Activated naive CD4-positive, alpha-beta T cell treated with anti-CD3 and anti-CD28 coated beads, Interleukin-2, amount 50 U/mL, for 24 hours (primary cell): ENCODE measurements around the gene FEM1A.
"Not testable (repeated sequence)": the region's sequence is repeated elsewhere in the genome, so short reads cannot be mapped to it uniquely, and the experiment has no call there.

Experiments
- H3K27ac Mint-ChIP-seq: one replicate; pipeline ENCODE4 v1.8.0; 2021; ENCODE audit warnings: mild to moderate bottlenecking, mixed read lengths
- H3K27me3 Mint-ChIP-seq: one replicate; pipeline ENCODE4 v1.8.0; 2021; ENCODE audit warnings: mixed read lengths
- H3K36me3 Mint-ChIP-seq: one replicate; pipeline ENCODE4 v1.8.0; 2021; ENCODE audit warnings: mixed read lengths
- H3K4me1 Mint-ChIP-seq: one replicate; pipeline ENCODE4 v1.8.0; 2021; ENCODE audit warnings: mixed read lengths
- H3K4me3 Mint-ChIP-seq: one replicate; pipeline ENCODE4 v1.8.0; 2021; ENCODE audit warnings: mild to moderate bottlenecking, mixed read lengths
- H3K9me3 Mint-ChIP-seq: one replicate; pipeline ENCODE4 v1.8.0; 2021; ENCODE audit warnings: mixed read lengths

FEM1A gene

DNA sequence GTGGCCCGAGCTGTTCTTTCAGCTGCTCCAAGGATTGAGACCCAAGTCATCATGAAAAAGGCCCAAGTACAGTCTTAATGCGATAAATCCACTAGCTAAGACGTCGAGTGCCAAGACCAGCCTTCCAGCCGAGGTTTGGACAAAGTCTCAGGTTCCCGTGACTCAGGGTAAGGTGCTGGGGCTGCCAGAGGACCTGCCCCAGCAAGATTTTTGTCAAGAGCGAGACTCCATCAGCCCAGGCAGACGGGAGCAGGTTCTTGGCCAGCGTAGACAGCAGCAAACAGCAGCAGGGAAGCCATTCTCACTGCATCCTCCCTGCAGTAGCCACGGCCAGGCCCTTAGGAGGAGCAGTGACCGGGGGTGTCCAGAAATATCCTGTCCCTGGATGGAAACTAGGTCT is 3.4 kb downstream of the FEM1A start:
- Mint-ChIP-seq H3K36me3 (peaks cover 5% of the 10 kb centered on the region), H3K9me3 (no peaks in the 10 kb centered on the region), H3K27me3 (no peaks in the 10 kb centered on the region), H3K4me1 (peaks cover 33% of the 10 kb centered on the region), H3K27ac (no peak overlapping the region), H3K4me3 (peak overlapping the region; percentile 60)

DNA sequence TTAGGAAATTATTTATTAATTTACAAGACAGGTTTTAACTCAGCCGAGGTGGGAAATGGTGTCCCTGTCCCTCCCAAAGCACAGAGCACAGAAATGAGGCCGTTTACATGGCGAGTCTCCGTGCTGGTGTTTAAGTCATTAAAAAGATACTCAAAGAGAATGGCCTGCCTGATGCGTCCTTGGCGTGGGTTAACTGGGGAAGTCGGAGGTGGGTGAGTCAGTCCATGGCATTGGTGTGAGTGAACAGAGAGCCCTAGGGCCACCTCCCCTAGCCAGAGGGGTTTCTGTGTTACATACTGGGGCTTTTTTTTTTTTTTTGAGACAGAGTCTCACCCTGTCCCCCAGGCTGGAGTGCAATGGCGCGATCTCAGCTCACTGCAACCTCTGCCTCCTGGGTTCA is 3.9 kb downstream of the FEM1A start:
- Mint-ChIP-seq H3K27ac (peak overlapping the region; percentile 14), H3K4me1 (peaks cover 33% of the 10 kb centered on the region), H3K27me3 (no peaks in the 10 kb centered on the region), H3K4me3 (peak overlapping the region; percentile 55), H3K9me3 (no peaks in the 10 kb centered on the region), H3K36me3 (peaks cover 5% of the 10 kb centered on the region)

GRCh38 chr19:4800591-4801081 is 9.1 kb downstream of the FEM1A start:
- no peaks in the 10 kb centered on the region for H3K27me3 Mint-ChIP-seq
- peaks cover 4% of the 10 kb centered on the region for H3K36me3 Mint-ChIP-seq
- no peaks in the 10 kb centered on the region for H3K9me3 Mint-ChIP-seq
- no peak overlapping the region for H3K4me3 Mint-ChIP-seq
- no peak overlapping the region for H3K27ac Mint-ChIP-seq
- peaks cover 7% of the 10 kb centered on the region for H3K4me1 Mint-ChIP-seq

DNA sequence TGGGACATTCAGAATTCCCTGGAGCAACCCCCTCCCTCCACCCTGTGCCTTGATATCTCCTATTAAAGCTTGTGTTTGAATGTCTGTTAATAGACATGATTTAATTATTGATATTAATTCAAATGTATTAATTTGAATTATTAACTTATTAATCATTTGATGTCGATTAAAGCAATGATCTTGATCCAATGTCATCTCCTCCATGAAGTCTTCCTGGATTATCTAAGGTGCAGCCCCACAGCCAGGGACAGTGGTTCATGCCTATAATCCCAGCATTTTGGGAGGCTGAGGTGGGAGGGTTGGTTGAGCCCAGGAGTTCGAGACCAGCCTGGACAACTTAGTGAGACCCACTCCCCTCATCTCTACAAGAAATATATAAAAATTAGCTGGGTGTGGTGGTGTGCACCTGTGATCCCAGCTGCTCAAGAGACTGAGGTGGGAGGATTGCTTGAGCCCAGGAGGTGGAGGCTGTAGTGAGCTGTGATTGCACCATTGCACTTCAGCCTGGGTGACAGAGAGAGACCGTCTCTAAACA is 9.6 kb downstream of the FEM1A start:
- Mint-ChIP-seq H3K9me3 (no peaks in the 10 kb centered on the region), H3K27ac (no peak overlapping the region), H3K27me3 (no peaks in the 10 kb centered on the region), H3K4me1 (peaks cover 7% of the 10 kb centered on the region), H3K4me3 (no peak overlapping the region), H3K36me3 (peaks cover 4% of the 10 kb centered on the region)

- no peaks in the 10 kb centered on the region for H3K4me1 Mint-ChIP-seq
- no peaks in the 10 kb centered on the region for H3K27me3 Mint-ChIP-seq
- no peaks in the 10 kb centered on the region for H3K36me3 Mint-ChIP-seq
- H3K4me3 Mint-ChIP-seq, result no peak overlapping the region
- no peaks in the 10 kb centered on the region for H3K9me3 Mint-ChIP-seq
- H3K27ac Mint-ChIP-seq, result no peak overlapping the region
These were observed 11.2 kb downstream of the FEM1A start for GRCh38 chr19:4802711-4803110.

- Mint-ChIP-seq H3K9me3 (no peaks in the 10 kb centered on the region), H3K27ac (no peak overlapping the region), H3K4me1 (no peaks in the 10 kb centered on the region), H3K36me3 (no peaks in the 10 kb centered on the region), H3K4me3 (no peak overlapping the region), H3K27me3 (no peaks in the 10 kb centered on the region)
These were observed 12.5 kb downstream of the FEM1A start for GRCh38 chr19:4803736-4804695.

DNA sequence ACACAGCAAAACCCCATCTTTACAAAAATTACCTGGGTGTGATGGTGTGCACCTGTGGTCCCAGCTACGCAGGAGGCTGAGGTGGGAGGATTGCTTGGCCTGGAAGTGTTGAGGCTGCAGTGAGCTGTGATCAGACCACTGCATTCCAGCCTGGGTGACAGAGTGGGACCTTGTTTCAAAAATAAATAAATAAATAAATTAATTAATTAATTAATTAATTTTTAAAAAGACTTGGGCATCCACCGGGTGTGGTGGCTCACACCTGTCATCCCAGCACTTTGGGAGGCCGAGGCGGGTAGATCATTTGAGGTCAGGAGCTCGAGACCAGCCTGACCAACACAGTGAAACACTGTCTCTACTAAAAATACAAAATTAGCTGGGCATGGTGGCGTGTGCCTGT is 13.6 kb downstream of the FEM1A start:
- not testable (repeated sequence) for H3K27me3 Mint-ChIP-seq, H3K9me3 Mint-ChIP-seq, H3K4me1 Mint-ChIP-seq, H3K27ac Mint-ChIP-seq, H3K36me3 Mint-ChIP-seq, H3K4me3 Mint-ChIP-seq

GRCh38 chr19:4806384-4806783 is 14.8 kb downstream of the FEM1A start:
- H3K36me3 Mint-ChIP-seq, result no peaks in the 10 kb centered on the region
- no peaks in the 10 kb centered on the region for H3K27me3 Mint-ChIP-seq
- no peak overlapping the region for H3K4me3 Mint-ChIP-seq

GRCh38 chr19:4807188-4807587 is 15.7 kb downstream of the FEM1A start:
- Mint-ChIP-seq H3K36me3 (no peaks in the 10 kb centered on the region), H3K4me1 (peaks cover 9% of the 10 kb centered on the region), H3K9me3 (no peaks in the 10 kb centered on the region), H3K4me3 (no peak overlapping the region), H3K27me3 (no peaks in the 10 kb centered on the region), H3K27ac (no peak overlapping the region)

More at GRCh38 chr19:4806384-4806783, 14.8 kb downstream of the FEM1A start:
- Mint-ChIP-seq H3K27ac (no peak overlapping the region), H3K4me1 (peaks cover 4% of the 10 kb centered on the region), H3K9me3 (no peaks in the 10 kb centered on the region)

- no peaks in the 10 kb centered on the region for H3K36me3 Mint-ChIP-seq
- no peaks in the 10 kb centered on the region for H3K27me3 Mint-ChIP-seq
- no peaks in the 10 kb centered on the region for H3K9me3 Mint-ChIP-seq
- H3K27ac Mint-ChIP-seq, result no peak overlapping the region
- H3K4me1 Mint-ChIP-seq, result peaks cover 24% of the 10 kb centered on the region
- H3K4me3 Mint-ChIP-seq, result no peak overlapping the region
These were observed 20.0 kb downstream of the FEM1A start for GRCh38 chr19:4811328-4812131.

DNA sequence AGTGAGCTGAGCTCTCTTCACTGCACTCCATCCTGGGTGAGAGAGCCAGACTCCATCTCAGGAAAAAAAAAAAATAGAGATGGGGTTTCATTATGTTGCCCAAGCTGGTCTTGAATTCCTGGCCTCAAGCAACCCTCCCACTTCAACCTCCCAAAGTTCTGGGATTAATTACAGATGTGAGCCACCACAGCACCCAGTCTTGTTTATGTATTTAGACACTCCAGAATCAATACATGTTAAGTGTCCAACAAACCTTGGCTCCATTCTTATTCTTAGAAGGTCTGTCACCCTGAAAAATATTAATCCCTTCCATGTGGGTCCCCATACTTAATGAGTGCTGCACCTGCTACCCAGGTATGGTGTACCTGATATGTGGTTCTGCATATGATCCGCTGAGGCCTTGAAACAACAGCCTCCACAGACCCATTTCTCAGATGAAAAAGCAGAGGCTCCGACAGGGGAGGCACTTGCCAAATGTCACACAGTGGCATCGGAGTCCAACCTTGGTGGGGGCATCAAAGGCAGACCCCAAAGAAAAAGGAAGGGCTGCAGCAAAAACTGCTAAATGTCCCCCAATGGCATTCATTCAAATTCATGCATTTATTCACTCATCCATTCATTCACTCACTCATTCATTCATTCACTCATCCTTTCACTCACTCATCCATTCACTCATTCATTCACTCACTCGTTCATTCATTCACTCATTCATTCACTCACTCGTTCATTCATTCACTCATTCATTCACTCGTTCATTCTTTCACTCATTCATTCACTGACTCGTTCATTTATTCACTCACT is 23.3 kb downstream of the FEM1A start:
- peaks cover 21% of the 10 kb centered on the region for H3K4me1 Mint-ChIP-seq
- no peaks in the 10 kb centered on the region for H3K27me3 Mint-ChIP-seq
- H3K9me3 Mint-ChIP-seq, result no peaks in the 10 kb centered on the region
- peak overlapping the region; percentile 91 for H3K27ac Mint-ChIP-seq
- peak overlapping the region; percentile 85 for H3K4me3 Mint-ChIP-seq
- no peaks in the 10 kb centered on the region for H3K36me3 Mint-ChIP-seq

DNA sequence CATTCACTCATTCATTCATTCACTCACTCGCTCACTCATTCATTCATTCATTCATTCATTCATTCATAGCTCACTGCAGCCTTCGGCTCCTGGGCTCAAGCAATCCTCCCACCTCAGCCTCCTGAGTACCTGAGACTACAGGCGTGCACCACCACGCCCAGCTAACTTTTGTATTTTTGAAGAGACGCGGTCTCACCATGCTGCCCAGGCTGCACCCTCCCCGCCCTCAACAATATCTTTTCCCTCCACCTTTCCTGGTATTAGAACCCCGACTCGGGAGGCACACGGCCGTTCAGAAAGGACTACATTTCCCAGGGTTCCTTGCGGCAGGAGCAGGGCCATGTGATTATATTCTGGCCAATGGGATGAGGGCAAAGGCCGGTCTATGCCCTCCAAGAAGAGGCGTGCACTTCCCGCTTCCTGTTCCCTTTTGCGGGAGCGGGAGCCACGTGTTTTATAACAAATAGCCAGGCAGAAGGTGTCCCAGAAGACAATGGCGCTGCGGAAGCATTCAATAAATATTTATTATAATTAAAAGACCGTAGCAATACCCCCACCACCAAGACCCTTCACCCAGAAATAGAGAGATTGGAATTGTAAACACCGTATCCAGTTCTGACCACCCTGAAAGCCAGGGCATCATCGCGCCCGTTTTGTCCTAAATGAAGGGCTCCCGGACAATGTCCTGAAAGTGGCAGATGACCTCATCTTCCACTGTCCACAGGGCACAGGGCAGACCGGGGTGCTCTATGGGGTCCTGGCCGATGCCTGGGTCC is 24.1 kb downstream of the FEM1A start:
- Mint-ChIP-seq H3K9me3 (no peaks in the 10 kb centered on the region), H3K36me3 (no peaks in the 10 kb centered on the region), H3K4me3 (peak overlapping the region; percentile 85), H3K27me3 (no peaks in the 10 kb centered on the region), H3K4me1 (peaks cover 20% of the 10 kb centered on the region), H3K27ac (peak overlapping the region; percentile 91)

GRCh38 chr19:4816202-4816949 is 24.8 kb downstream of the FEM1A start:
- Mint-ChIP-seq H3K27me3 (no peaks in the 10 kb centered on the region), H3K4me1 (peaks cover 20% of the 10 kb centered on the region), H3K36me3 (no peaks in the 10 kb centered on the region), H3K9me3 (no peaks in the 10 kb centered on the region), H3K27ac (no peak overlapping the region), H3K4me3 (no peak overlapping the region)

DNA sequence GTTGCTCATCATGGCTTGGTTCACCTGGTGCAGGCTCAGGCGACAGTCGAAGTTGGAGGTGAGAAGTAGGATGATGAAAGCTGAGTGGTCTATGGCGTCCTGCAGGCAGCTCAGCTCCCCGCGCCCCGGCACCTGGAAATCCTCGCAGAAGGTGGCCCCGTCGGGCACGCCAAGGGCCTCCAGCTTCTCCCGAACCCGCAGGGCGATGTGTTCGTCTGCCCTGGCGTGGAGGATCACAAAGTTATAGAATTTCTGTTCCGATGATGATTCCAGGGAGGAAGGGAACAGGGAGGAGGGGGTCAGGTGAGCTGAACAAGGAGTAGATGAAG is 25.4 kb downstream of the FEM1A start:
- no peaks in the 10 kb centered on the region for H3K9me3 Mint-ChIP-seq
- H3K36me3 Mint-ChIP-seq, result no peaks in the 10 kb centered on the region
- H3K4me3 Mint-ChIP-seq, result no peak overlapping the region
- peaks cover 15% of the 10 kb centered on the region for H3K4me1 Mint-ChIP-seq
- no peak overlapping the region for H3K27ac Mint-ChIP-seq
- no peaks in the 10 kb centered on the region for H3K27me3 Mint-ChIP-seq
